LNCAP (cell line): Measurements from ENCODE around the gene MTERF4.

Experiments used
- TF ChIP-seq, protein P1 (sequence below): fragments of 450-650 bp; IDR thresholded peaks from 2 replicates; pipeline ENCODE4 v1.5.1; 2017; ENCODE audit warnings: mild to moderate bottlenecking

The MTERF4 gene

DNA sequence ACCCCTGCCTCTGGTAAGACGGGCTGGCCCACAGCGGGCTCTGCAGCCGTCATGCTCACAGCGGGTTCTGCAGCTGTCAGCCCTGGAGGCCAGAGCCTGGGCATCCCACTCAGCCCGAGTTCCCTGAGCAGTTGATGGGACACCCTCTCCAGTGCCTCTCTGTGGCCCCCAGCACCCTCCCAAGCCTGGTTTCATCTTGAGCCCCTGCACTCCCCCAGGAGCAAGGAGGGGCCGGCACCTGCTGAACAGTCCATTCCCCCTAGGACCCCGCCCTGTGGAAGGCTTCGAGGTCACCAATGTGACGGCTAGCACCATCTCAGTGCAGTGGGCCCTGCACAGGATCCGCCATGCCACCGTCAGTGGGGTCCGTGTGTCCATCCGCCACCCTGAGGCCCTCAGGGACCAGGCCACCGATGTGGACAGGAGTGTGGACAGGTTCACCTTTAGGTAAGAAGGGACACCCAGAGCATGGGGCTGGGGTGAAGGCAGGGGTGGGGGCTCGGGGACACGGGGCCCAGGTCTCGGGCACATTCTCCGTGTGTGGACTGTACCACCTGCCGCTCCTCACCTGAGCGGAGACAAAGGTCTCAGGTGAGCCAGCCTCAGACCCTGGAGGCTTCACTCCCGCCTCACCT is 34.5 kb downstream of the MTERF4 start:
- TF ChIP-seq, protein P1, sequence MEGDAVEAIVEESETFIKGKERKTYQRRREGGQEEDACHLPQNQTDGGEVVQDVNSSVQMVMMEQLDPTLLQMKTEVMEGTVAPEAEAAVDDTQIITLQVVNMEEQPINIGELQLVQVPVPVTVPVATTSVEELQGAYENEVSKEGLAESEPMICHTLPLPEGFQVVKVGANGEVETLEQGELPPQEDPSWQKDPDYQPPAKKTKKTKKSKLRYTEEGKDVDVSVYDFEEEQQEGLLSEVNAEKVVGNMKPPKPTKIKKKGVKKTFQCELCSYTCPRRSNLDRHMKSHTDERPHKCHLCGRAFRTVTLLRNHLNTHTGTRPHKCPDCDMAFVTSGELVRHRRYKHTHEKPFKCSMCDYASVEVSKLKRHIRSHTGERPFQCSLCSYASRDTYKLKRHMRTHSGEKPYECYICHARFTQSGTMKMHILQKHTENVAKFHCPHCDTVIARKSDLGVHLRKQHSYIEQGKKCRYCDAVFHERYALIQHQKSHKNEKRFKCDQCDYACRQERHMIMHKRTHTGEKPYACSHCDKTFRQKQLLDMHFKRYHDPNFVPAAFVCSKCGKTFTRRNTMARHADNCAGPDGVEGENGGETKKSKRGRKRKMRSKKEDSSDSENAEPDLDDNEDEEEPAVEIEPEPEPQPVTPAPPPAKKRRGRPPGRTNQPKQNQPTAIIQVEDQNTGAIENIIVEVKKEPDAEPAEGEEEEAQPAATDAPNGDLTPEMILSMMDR = no peak

DNA sequence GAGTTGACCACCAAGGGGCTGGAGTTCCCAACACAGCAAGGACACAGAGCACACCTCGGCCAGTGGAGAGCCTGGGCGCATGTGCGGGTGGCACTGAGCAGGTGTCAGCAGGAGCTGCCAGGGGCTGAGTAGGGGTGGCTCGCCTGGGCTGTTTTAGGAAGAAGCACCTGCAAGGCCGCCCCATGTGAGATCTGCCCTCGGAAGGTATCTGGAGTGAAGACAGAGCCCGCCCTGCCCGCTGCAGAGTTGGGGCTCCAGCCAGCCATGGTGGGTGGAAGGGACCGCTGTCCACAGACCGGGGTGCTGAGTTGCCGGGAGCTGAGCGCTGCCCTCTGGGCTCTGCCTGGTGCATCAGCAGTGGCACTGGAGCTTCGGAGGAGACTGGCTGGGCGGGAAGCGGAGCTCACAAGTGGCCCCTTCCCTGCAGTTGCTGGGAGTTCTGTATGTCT is 35.2 kb downstream of the MTERF4 start:
- TF ChIP-seq, protein P1 = no peak

DNA sequence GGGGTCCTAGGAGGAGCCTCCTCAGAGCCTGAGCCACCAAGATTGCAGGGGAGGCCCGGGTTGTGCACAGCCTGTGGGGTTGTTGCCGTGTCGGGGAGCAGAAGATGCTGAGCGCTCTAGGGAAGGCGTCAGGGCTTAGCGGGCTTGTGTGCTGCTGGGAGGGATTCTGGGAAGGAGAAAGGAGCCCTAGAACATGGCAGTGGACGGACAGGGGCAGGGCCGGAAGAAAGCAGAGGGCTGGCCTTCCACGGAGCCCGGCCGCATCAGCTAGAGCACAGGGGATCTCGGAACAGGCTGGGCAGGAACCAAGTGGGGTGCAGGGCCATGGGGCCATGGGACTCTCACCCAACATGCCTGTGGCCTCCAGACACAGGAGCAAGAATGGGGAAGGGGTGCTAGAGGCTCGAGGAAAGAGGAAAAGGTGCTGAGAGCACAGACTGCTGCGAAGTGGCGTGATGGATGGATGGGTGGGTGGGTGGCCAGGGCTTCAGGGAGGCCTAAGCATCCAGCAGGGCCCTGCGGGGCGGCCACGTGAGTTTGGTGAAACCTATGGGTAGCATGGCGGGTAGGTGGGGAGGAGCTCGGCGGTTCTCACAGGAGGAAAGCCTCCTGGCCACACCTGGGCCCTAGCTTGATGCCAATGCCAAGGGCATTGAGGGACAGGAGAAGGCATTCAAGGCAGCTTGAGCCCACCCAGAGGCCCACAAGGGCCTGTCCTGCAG is 35.8 kb downstream of the MTERF4 start:
- TF ChIP-seq, protein P1 = no peak

DNA sequence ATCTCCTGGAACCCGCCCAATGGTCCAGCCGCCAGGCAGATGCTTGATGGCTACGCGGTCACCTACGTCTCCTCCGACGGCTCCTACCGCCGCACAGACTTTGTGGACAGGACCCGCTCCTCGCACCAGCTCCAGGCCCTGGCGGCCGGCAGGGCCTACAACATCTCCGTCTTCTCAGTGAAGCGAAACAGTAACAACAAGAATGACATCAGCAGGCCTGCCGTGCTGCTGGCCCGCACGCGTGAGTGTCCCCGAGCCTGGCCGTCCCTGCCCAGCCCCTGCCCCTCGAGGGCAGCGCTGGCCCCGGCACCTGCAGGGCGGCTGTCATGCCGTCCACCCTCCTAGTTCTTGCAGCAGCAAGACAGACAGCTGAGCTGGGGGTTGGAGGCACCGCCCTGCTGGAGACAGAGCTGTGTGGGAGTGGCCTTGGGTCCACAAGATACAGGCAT is 36.7 kb downstream of the MTERF4 start:
- TF ChIP-seq, protein P1 = no peak

DNA sequence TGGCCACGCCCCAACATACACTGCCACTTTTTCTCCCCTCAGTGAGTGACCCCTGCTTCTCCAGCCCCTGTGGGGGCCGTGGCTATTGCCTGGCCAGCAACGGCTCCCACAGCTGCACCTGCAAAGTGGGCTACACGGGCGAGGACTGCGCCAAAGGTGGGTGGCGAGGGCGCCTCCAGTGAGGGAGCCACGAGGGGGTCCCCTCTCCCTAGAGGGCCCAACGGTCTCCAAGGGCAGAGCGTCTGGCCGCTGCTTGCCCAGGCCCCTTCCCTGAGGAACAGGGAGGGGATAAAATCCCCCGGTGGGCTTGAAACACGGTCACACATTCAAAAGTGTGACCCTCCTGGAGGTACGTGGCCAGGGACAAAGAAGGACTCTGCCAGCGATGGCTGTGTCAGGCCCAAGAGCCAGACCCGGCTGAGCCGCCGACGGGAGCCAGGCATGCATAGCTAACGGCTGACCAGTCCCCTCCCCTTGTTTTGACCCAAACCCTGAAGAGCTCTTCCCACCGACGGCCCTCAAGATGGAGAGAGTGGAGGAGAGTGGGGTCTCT is 37.2 kb downstream of the MTERF4 start:
- TF ChIP-seq, protein P1 = no peak

DNA sequence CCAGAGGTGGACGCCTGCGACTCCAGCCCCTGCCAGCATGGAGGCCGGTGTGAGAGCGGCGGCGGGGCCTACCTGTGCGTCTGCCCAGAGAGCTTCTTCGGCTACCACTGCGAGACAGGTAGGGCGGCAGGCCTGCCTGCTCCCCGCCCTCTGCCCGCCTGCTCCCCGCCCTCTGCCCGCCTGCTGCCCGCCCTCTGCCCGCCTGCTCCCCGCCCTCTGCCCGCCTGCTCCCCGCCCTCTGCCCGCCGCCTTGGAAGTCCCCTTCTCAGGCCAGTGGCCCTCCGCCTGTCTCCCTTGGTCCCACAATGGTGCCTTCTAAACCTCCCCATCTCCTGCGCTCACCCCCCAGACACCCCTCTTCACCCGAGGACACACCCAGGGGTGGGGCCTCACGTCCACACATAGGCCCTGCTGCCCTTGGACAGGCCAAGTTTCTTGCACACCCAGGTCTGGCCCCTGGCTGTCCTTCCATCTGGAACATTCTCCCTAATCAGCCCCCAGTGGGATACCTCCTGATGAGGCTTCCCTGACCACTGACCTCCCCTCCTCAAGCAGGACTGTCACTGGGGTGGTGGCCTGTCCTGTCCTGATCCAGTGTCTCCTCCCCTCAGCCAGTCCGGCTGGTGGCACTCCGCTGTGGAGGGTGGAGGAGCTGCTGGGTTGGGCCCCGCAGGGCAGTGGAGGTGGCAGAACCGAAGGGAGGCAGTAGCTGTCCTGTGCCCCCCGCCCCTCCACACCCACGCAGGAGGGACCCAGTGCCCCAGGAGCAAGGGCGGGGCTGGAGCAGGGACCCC is 37.9 kb downstream of the MTERF4 start:
- TF ChIP-seq, protein P1 = no peak

DNA sequence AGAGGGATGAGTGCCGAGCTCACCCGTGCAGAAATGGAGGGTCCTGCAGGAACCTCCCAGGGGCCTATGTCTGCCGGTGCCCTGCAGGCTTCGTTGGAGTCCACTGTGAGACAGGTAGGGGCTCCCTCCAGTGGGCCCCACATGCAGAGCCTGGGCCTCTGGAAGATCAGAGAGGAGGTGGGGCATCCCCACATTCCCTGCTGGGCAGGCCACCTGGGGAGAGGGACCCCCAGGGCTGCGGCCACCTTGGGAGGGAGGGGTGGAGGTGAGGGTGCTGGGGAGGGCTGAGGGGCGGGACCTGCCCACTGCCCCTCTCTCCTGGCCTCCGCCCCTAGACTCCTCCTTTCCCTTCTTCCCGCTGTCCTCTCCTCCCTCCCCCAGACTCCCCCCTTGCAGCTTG is 38.5 kb downstream of the MTERF4 start:
- TF ChIP-seq, protein P1 = peak; percentile 13; the same call in 1 of the 2 replicates
